HepG2 (cell line): ENCODE measurements around the gene WNT9A. TPM values are rescaled to one million over a fixed set of nuclear protein-coding genes. Genes with fewer than 3 reads are reported as not detected.

Experiments used
- ATAC-seq: fragments of 200-7000 bp; cut with Tn5 transposase; 3 replicates; pipeline ENCODE4 v1.9.1; 2020; ENCODE audit warnings: mild to moderate bottlenecking, moderate library complexity
- BruUV-seq: library from RNA; stranded (reverse); fragments of 400-500 nt; replicated peaks from 2 replicates; lab custom pipeline; 2021; lab: Mats Ljungman, UMichigan
- CTCF ChIA-PET: fragments of 300-600 bp; formaldehyde crosslinking; extraction: SDS; loops from one replicate; lab custom pipeline; 2021; ENCODE audit warnings: low total read pairs, inconsistent platforms, low intra/inter-chr PET ratio; lab: Yijun Ruan, JAX
- POLR2A ChIA-PET: fragments of 350-600 bp; sonication (Branson Sonifier 250); formaldehyde crosslinking; loops from one replicate; lab custom pipeline; 2020; ENCODE audit warnings: antibody characterized with exemption, inconsistent platforms; lab: Yijun Ruan, JAX
- DNase-seq: peaks from one replicate; pipeline ENCODE4 v3.0.0-alpha.2; 2015; ENCODE audit warnings: low spot score
- FAIRE-seq: peaks from 3 replicates; lab custom pipeline; 2011; peaks lifted over from hg19 to GRCh38; lab: Jason Lieb, UNC
- H2AFZ ChIP-seq: one replicate; pipeline ENCODE4 v1.6.1; 2011; ENCODE audit warnings: low read length, inconsistent platforms
- H3K27ac ChIP-seq: fragments of 300-600 bp; 3 replicates; pipeline ENCODE4 v1.8.0; 2011; ENCODE audit warnings: mixed run types, mild to moderate bottlenecking, mixed read lengths, low read length, inconsistent platforms; ENCODE audit not compliant: insufficient read depth; ENCODE audit errors: extremely low read length
- H3K27me3 ChIP-seq, 2 experiments: fragments of 200-600 bp in 1 of 2; 2 replicates in 1 of 2; 3 replicates in 1 of 2; pipeline versions ENCODE4 v1.6.0 to v1.8.0; 2011; ENCODE audit warnings: low read length in 2 of 2, mild to moderate bottlenecking in 2 of 2, moderate library complexity in 2 of 2, inconsistent platforms in 1 of 2; ENCODE audit not compliant: insufficient read depth in 2 of 2, control insufficient read depth in 1 of 2
- H3K36me3 ChIP-seq, 2 experiments: fragments of 200-600 bp in 1 of 2; replicated peaks in 1 of 2; 2 replicates in 1 of 2; 3 replicates in 1 of 2; pipeline versions ENCODE4 v1.5.1 to v1.8.0; 2011; ENCODE audit warnings: low read length in 2 of 2, inconsistent platforms in 1 of 2; ENCODE audit not compliant: insufficient read depth in 2 of 2, control insufficient read depth in 1 of 2
- H3K4me1 ChIP-seq: 2 replicates; pipeline ENCODE4 v1.5.1; 2012; ENCODE audit warnings: low read length, inconsistent platforms; ENCODE audit not compliant: insufficient read depth
- H3K4me2 ChIP-seq: 2 replicates; pipeline ENCODE4 v1.6.0; 2011; ENCODE audit warnings: low read depth, low read length, inconsistent platforms
- H3K4me3 ChIP-seq, 3 experiments: fragments of 200-600 bp in 1 of 3; sonication (generic), shearing (Covaris generic) in 1 of 3; replicated peaks in 1 of 3; 2 replicates each; pipeline ENCODE4 v1.5.1; 2011 to 2016; ENCODE audit warnings: low read length in 3 of 3, inconsistent platforms in 2 of 3, low read depth in 2 of 3, mild to moderate bottlenecking in 2 of 3, control low read depth in 1 of 3, mixed read lengths in 1 of 3; ENCODE audit not compliant: insufficient read depth in 1 of 3
- H3K79me2 ChIP-seq: one replicate; pipeline ENCODE4 v1.6.1; 2011; ENCODE audit warnings: low read length, inconsistent platforms; ENCODE audit not compliant: insufficient read depth
- H3K9ac ChIP-seq: 2 replicates; pipeline ENCODE4 v1.6.0; 2011; ENCODE audit warnings: mild to moderate bottlenecking, low read depth, low read length, inconsistent platforms; ENCODE audit not compliant: insufficient read depth
- H3K9me3 ChIP-seq: 2 replicates; pipeline ENCODE4 v1.5.1; 2012; ENCODE audit warnings: mild to moderate bottlenecking, low read length
- H4K20me1 ChIP-seq: 2 replicates; pipeline ENCODE4 v1.6.0; 2011; ENCODE audit warnings: inconsistent platforms, mild to moderate bottlenecking, low read length, moderate library complexity; ENCODE audit not compliant: insufficient read depth
- ADNP ChIP-seq: sonication (generic); formaldehyde crosslinking; IDR thresholded peaks from 2 replicates; pipeline ENCODE4 v1.4.0; 2020; ENCODE audit warnings: missing genetic modification reagents
- FOSL1 ChIP-seq: sonication (generic); formaldehyde crosslinking; IDR thresholded peaks from 2 replicates; pipeline ENCODE4 v1.9.0; 2021; ENCODE audit warnings: missing genetic modification reagents, borderline replicate concordance
- FUBP1 ChIP-seq: sonication (generic); formaldehyde crosslinking; IDR thresholded peaks from 2 replicates; pipeline ENCODE4 v1.5.1; 2020; ENCODE audit warnings: missing genetic modification reagents, mild to moderate bottlenecking, borderline replicate concordance
- HMGXB4 ChIP-seq, 2 experiments: sonication (generic) in 1 of 2; formaldehyde crosslinking in 1 of 2; IDR thresholded peaks; 2 replicates each; pipeline versions ENCODE4 v1.4.0 to v1.6.1; 2018 to 2020; ENCODE audit warnings: missing genetic modification reagents in 2 of 2, borderline replicate concordance in 1 of 2, low read depth in 1 of 2, mild to moderate bottlenecking in 1 of 2, missing biosample characterization in 1 of 2
- MAF1 ChIP-seq: sonication (generic); formaldehyde crosslinking; IDR thresholded peaks from 2 replicates; pipeline ENCODE4 v1.5.0; 2020; ENCODE audit warnings: missing genetic modification reagents, borderline replicate concordance
- MTF2 ChIP-seq: sonication (generic); formaldehyde crosslinking; IDR thresholded peaks from 2 replicates; pipeline ENCODE4 v1.5.0; 2020; ENCODE audit warnings: missing genetic modification reagents, borderline replicate concordance
- MXI1 ChIP-seq: IDR thresholded peaks from 3 replicates; pipeline ENCODE4 v1.6.1; 2012; ENCODE audit warnings: low read depth, low read length, inconsistent platforms, borderline replicate concordance
- NFKB2 ChIP-seq: sonication (generic); formaldehyde crosslinking; IDR thresholded peaks from 2 replicates; pipeline ENCODE4 v1.4.0; 2020; ENCODE audit warnings: missing genetic modification reagents, borderline replicate concordance
- NRL ChIP-seq: sonication (generic); formaldehyde crosslinking; IDR thresholded peaks from 2 replicates; pipeline ENCODE4 v1.5.0; 2020; ENCODE audit warnings: missing genetic modification reagents, mild to moderate bottlenecking, moderate library complexity, borderline replicate concordance
- ZNF3 ChIP-seq: IDR thresholded peaks from 2 replicates; pipeline ENCODE4 v1.7.0; 2017; ENCODE audit warnings: inconsistent platforms
- ZNF446 ChIP-seq: sonication (generic); formaldehyde crosslinking; IDR thresholded peaks from 2 replicates; pipeline ENCODE4 v1.5.0; 2020; ENCODE audit warnings: mild to moderate bottlenecking, missing genetic modification reagents
- ZNF570 ChIP-seq: sonication (generic); formaldehyde crosslinking; IDR thresholded peaks from 2 replicates; pipeline ENCODE4 v1.4.0; 2020; ENCODE audit warnings: mild to moderate bottlenecking, missing genetic modification reagents, borderline replicate concordance
- ZNF768 ChIP-seq: sonication (generic); formaldehyde crosslinking; IDR thresholded peaks from 2 replicates; pipeline ENCODE4 v1.4.0; 2020; ENCODE audit warnings: missing genetic modification reagents
- WGBS: methylation state at CpG from one replicate; pipeline ENCODE4 v1.1.6; 2017; ENCODE audit warnings: low lambda C conversion rate; 5-methylcytosine and 5-hydroxymethylcytosine counted together
- in situ Hi-C: cut with HindIII; loops from 2 replicates; pipeline ENCODE4 v1.10.0; 2017; ENCODE audit warnings: low pct_unique_long_range_greater_than_20kb; ENCODE audit not compliant: extremely low pct_ligation_motif_present
- intact Hi-C: fragments of 100-400 bp; cut with micrococcal nuclease; formaldehyde crosslinking; loops from one replicate; pipeline ENCODE4 v1.10.0; 2022; ENCODE audit not compliant: unreplicated experiment
- polyA plus RNA-seq, 8 experiments: library from polyadenylated mRNA; depleted of rRNA in 3 of 8; stranded (reverse) in 7 of 8; unstranded in 1 of 8; fragments of >200 nt; fragmentation: Illumina TruSeq in 4 of 8; extraction: Trizol in 4 of 8; gene quantifications; 2 replicates each; pipeline versions ENCODE4 v1.2.1 to v1.2.3, GENCODE V29; 2011 to 2016; ENCODE audit warnings: low read depth in 4 of 8, missing spikeins in 1 of 8, mixed read lengths in 1 of 8; ENCODE audit not compliant: insufficient read depth in 1 of 8
- total RNA-seq, 5 experiments: library from RNA; depleted of rRNA; stranded (reverse); fragments of >200 nt; fragmentation: Illumina TruSeq; extraction: Trizol; gene quantifications; 2 replicates each; pipeline ENCODE4 v1.2.3, GENCODE V29; 2016; ENCODE audit warnings: low read depth in 1 of 5

Gene WNT9A
- total and polyA plus RNA-seq, 2 of the 13 experiments (the other 11 are each of a cell fraction or from before 2014, with no cell fraction given): 0.04 TPM; not detected in 1

GRCh38 chr1:227949954-227950734, 2.4 kb upstream of the WNT9A start:
- Histone ChIP-seq H2AFZ (no peak overlapping the region), H3K27me3 (peaks cover 14 to 74% of the 10 kb centered on the region in 2 experiments; a peak in 4 of 5 replicates), H3K27ac (no peak overlapping the region), H3K4me2 (no peak overlapping the region), H3K4me1 (peaks cover 16% of the 10 kb centered on the region), H3K36me3 (no peaks in the 10 kb centered on the region), H3K9ac (no peak overlapping the region), H3K79me2 (no peaks in the 10 kb centered on the region), H3K4me3 (no peak overlapping the region), H3K9me3 (no peaks in the 10 kb centered on the region), H4K20me1 (no peaks in the 10 kb centered on the region; the same call in 1 of the 2 replicates)
- no peak for ATAC-seq
- no peak for TF ChIP-seq ZNF3 (CRISPR knock-in tag)
- TF ChIP-seq ZNF768: no peak
- TF ChIP-seq ADNP: no peak
- no peak for TF ChIP-seq MTF2 (CRISPR knock-in tag)
- BruUV-seq: no TSS peak
- in situ Hi-C loops (loop anchor here (5.0 to 10.0 kb wide), 3 partner anchors 48 to 465 kb away; no protein-coding TSS in a partner anchor), intact Hi-C loops (no loop called here)
- ChIA-PET CTCF (no interaction called here), POLR2A (no interaction called here)
- DNase-seq: no peak
- FAIRE-seq: no peak
- WGBS: 70% methylated on average over 2 of the region's 13 CpGs

DNA sequence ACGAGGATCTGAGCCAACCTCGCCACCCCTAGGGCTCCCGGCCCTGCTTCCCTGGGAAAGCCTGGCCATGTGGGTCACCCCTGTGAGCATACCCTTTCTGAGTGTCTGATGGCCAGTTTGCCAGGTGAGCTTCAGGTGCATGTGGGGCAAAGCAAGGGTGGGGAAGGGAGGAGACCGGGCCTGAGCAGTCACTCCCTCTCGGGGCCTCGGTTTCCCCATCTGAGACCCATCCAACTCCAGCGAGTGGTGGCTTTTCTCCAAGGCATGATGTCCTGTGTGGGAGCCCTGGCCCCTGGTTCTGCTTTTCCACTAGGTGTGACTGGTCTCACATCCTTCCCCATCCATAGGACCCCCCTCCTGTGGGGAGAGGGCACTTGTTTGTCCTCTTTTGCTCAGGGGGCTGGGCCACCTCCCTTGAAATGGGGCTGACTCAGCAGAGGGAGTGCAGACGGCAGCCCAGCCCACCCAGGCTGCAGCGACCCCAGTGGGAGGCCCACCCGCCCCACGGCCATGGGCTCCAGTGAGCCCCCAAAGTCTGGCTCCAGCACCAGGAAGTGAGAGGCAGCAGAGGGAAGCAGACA, 1.7 kb upstream of the WNT9A start:
- CTCF ChIA-PET: no interaction called here
- BruUV-seq: no TSS peak
- in situ Hi-C loops: loop anchor here (5.0 kb wide), 2 partner anchors 47 to 187 kb away; no protein-coding TSS in a partner anchor
- TF ChIP-seq FOSL1 (CRISPR knock-in tag) (no peak), ZNF570 (CRISPR knock-in tag) (no peak), NRL (no peak), MXI1 (no peak), MAF1 (no peak), NFKB2 (CRISPR knock-in tag) (no peak), FUBP1 (CRISPR knock-in tag) (no peak), ZNF446 (CRISPR knock-in tag) (no peak), HMGXB4 (CRISPR knock-in tag; IDR thresholded peaks at IDR 0.05; ENCODE audit: borderline replicate concordance in 1 of 2, low read depth in 1 of 2) (no peak)

More for the DNA sequence above, 1.7 kb upstream of the WNT9A start:
- intact Hi-C loops: no loop called here
- no peak for DNase-seq
- H3K9ac ChIP-seq: no peak overlapping the region
- no peak overlapping the region for H2AFZ ChIP-seq
- H3K4me1 ChIP-seq: peaks cover 16% of the 10 kb centered on the region
- no peaks in the 10 kb centered on the region for H3K36me3 ChIP-seq
- H3K4me3 ChIP-seq: no peak overlapping the region
- POLR2A ChIA-PET: no interaction called here
- H3K27me3 ChIP-seq: peaks cover 14 to 81% of the 10 kb centered on the region in 2 experiments; a peak in 4 of 5 replicates
- H3K79me2 ChIP-seq: no peaks in the 10 kb centered on the region
- 0% methylated on average over 1 of the region's 11 CpGs for WGBS
- ATAC-seq: no peak
- no peak overlapping the region for H3K27ac ChIP-seq
- no peak for FAIRE-seq
- no peak overlapping the region for H3K4me2 ChIP-seq
- no peaks in the 10 kb centered on the region; the same call in 1 of the 2 replicates for H4K20me1 ChIP-seq
- H3K9me3 ChIP-seq: no peaks in the 10 kb centered on the region
